ENCODE measurements around the gene SLC2A5.

DNA sequence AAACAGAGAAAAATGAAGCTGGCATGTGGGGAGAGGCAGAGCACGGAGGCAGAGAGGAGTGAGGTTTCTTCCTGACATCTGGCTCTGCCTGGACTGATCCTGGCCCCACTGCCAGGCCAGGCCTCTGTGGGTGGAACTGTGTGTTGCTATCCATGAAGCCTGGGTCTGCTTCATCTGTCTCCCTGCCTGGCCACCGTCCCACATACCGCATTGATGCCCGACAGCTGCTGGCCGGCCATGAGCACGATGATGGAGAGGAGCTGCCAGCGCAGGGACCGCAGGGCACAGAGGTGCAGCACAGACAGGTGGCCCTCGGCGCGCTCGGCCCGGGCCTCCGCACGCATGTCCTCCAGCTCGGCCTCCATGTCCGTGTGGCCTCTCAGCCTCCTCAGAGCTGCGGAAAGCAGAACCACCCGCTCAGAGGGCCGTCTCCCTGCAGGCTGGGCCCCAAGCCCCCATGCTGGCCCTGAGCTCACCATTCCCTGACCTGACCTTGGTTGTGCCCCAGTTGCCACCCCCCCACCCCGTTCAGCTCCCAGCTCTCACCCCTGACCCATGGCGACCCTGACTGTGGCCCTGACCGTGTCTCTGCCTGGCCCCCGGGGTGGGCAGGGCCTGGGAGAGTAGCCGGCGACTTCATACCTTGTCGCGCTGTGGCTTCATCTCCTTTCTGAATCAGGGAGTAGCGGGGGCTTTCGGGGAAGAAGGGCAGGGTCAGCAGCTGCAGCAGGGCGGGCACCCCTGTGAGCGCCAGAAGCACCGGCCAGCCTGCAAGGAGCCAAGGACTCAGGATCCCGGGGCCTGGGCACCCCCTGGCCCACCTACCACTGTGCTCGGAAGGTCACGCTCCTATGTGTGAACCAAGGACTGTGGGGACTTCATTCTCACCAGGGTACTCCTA is 54.7 kb downstream of the SLC2A5 start:
- TF ChIP-seq, protein P1, sequence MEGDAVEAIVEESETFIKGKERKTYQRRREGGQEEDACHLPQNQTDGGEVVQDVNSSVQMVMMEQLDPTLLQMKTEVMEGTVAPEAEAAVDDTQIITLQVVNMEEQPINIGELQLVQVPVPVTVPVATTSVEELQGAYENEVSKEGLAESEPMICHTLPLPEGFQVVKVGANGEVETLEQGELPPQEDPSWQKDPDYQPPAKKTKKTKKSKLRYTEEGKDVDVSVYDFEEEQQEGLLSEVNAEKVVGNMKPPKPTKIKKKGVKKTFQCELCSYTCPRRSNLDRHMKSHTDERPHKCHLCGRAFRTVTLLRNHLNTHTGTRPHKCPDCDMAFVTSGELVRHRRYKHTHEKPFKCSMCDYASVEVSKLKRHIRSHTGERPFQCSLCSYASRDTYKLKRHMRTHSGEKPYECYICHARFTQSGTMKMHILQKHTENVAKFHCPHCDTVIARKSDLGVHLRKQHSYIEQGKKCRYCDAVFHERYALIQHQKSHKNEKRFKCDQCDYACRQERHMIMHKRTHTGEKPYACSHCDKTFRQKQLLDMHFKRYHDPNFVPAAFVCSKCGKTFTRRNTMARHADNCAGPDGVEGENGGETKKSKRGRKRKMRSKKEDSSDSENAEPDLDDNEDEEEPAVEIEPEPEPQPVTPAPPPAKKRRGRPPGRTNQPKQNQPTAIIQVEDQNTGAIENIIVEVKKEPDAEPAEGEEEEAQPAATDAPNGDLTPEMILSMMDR (conservative IDR thresholded peaks at IDR 0.05; ENCODE audit: low read depth, low read length): no peak
- TF ChIP-seq EZH2 (IDR thresholded peaks at IDR 0.05; ENCODE audit: borderline replicate concordance, low read depth, low read length, poor library complexity, severe bottlenecking): no peak

Data from A673 (cell line).